ENCODE measurements around the gene DCAF10.

DCAF10 gene

DNA sequence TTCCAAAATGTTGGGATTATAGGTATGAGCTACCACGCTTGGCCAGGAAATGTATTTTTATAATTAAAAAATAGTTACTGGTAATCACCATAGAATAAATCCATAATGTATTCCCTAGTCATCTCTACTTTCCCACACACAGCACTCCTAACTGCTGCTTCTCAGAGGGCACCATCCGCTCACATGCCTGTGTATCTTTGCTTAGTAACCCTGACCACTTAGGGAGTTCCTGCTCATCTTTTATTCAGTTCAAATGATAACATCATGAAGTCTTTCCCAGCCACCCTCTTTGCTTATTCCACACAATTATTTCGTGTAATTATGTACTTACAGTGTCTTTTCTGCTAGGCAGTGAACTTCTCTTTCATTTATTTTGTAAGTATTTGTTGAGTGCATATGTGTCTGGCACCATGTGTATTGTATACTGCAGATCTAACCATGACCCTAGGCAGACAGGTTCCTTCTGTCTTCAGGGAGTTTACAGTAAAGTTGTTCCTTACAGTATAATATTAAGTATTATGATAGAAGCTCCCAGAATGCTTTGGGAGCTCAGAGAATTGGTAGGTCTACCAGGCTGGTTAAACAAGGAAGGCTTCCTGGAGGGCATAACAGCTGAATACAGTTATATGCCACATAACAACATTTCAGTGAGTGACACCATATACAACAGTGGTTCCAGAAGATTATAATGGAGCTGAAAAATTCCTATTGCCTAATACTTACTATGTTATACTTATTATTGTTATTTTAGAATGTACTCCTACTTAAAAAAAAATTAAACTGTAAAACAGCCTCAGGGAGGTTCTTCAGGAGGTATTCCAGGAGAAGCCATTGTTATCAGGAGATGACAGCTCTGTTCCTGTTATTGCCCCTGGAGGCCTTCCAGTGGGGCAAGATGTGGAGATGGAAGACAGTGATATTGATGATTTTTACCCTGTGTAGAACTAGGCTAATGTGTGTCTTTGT lies 39.2 kb downstream of the DCAF10 start:
- no peak for FAIRE-seq
- DNase-seq (ENCODE audit: insufficient read length, low spot score): no peak
- TF ChIP-seq, protein P1, sequence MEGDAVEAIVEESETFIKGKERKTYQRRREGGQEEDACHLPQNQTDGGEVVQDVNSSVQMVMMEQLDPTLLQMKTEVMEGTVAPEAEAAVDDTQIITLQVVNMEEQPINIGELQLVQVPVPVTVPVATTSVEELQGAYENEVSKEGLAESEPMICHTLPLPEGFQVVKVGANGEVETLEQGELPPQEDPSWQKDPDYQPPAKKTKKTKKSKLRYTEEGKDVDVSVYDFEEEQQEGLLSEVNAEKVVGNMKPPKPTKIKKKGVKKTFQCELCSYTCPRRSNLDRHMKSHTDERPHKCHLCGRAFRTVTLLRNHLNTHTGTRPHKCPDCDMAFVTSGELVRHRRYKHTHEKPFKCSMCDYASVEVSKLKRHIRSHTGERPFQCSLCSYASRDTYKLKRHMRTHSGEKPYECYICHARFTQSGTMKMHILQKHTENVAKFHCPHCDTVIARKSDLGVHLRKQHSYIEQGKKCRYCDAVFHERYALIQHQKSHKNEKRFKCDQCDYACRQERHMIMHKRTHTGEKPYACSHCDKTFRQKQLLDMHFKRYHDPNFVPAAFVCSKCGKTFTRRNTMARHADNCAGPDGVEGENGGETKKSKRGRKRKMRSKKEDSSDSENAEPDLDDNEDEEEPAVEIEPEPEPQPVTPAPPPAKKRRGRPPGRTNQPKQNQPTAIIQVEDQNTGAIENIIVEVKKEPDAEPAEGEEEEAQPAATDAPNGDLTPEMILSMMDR (IDR thresholded peaks at IDR 0.05; ENCODE audit: insufficient read depth, missing control alignments): no peak

DNA sequence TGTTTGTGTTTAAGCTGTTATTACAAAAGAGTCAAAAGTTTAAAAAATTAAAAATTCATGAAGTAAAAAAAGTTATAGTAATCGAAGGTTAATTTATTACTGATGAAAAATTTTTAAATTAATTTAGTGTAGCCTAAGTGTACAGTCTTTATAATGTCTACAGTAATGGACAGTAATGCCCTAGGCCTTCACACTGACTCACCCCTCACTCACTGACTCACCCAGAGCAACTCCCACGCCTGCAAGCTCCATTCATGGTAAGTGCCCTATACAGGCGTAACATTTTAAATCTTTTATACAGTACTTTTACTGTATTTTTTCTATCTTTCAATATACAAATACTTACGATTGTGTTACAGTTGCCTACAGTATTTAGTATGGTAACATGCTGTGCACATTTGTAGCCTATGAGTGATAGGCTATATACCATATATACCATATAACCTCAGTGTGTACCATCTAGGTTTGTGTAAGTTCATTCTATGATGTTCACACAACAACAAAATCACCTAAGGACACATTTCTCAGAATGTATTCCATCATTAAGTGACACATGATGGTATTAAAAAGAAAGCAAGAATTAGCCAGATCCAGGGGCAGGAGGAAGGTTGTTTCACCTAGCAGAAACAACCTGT lies 40.1 kb downstream of the DCAF10 start:
- TF ChIP-seq, protein P1 (IDR thresholded peaks at IDR 0.05; ENCODE audit: insufficient read depth, missing control alignments): no peak
- no peak for DNase-seq (ENCODE audit: insufficient read length, low spot score)
- FAIRE-seq: no peak

DNA sequence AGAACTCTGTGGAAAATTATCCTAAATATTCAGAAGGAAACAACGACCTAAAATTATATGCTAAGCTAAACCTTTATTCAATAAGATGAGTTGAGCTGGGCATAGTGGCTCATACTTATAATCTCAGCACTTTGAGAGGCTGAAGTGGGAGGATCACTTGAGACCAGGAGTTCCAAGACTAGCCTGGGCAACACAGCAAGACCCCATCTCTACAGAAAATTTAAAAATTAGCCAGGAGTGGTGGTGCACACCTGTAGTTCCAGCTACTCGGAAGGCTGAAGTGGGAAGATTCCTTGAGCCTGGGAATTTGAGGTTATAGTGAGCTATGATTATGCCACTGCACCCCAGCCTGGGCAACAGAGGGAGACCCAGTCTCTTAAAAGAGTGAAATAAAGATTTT lies 51.6 kb downstream of the DCAF10 start:
- TF ChIP-seq, protein P1 (IDR thresholded peaks at IDR 0.05; ENCODE audit: insufficient read depth, missing control alignments): no peak
- FAIRE-seq (no peak), DNase-seq (ENCODE audit: insufficient read length, low spot score) (no peak)

DNA sequence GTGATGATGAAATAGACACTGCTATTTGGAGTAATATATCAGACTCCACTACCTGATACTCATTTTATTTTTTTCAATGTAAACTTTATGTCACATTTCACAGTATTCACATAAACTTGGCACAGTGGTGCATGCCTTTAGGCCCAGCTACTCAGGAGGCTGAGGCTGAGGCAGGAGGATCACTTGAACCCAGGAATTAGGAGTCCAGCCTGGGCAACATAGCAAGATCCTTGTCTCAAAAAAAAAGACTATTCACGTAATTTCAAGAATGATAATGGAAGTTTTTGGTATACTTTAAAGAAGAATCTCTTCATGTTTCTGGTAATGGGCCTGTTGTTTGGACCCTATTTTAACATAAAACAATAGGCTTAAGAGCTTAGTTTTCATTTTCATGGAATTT lies 56.0 kb downstream of the DCAF10 start:
- FAIRE-seq (no peak), DNase-seq (ENCODE audit: insufficient read length, low spot score) (no peak)
- TF ChIP-seq, protein P1 (IDR thresholded peaks at IDR 0.05; ENCODE audit: insufficient read depth, missing control alignments): no peak

DNA sequence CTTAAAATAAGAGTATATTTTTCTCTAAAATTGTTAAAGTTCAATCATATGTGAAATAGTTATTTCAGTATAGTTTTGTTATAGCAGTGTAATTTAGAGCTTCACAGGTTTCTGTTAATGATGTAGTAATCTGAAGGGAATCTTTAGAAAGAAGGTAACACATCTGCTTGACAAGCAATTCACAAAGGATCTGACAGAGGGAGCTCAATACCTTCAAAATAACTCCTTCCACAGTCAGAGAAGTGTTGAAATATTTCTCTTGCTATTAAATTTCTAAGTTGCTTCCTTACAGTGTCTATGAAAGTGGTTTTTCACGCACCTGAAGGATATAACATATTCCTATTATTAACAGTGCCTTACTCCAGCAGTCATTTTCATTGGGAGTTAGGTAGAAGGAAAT lies 58.4 kb downstream of the DCAF10 start:
- TF ChIP-seq, protein P1 (IDR thresholded peaks at IDR 0.05; ENCODE audit: insufficient read depth, missing control alignments): no peak
- DNase-seq (ENCODE audit: insufficient read length, low spot score) (no peak), FAIRE-seq (no peak)

DNA sequence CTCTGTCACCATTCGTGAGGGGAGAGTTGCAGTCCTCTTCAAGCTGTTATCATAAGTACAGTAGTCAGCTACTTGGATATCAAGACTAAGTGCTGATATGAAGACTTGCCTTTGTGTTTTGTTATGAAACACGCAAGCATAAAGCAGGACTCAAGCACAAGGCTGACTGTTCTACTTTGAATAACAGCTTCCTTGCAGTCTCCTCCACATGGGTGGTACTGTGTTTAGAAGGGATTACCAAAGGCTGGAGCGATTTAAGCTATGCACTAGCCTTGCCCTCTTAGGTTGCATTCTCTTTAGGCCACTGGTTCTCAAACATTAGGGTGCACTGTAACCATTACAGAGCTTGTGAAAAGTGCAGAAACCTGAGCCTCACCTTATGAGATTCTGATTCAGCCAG lies 61.9 kb downstream of the DCAF10 start:
- FAIRE-seq (no peak), DNase-seq (ENCODE audit: insufficient read length, low spot score) (no peak)
- TF ChIP-seq, protein P1 (IDR thresholded peaks at IDR 0.05; ENCODE audit: insufficient read depth, missing control alignments): no peak
